GM23338 (cell line): ENCODE data around the gene EGFR.

Experiments
- CREB1 ChIP-seq: fragments of 250-450 bp; sonication (Bioruptor Pico); IDR thresholded peaks from 2 replicates; pipeline ENCODE4 v1.5.0; 2020; ENCODE audit warnings: low read depth, mild to moderate bottlenecking, moderate library complexity
- CTCF ChIP-seq, 2 experiments: fragments of 200-600 bp in 1 of 2; sonication (generic) in 1 of 2; conservative IDR thresholded peaks; 2 replicates each; pipeline versions ENCODE4 v1.5.1 to v1.6.1; 2016 to 2017; ENCODE audit warnings: antibody characterized with exemption in 2 of 2, low read depth in 2 of 2, mild to moderate bottlenecking in 2 of 2, moderate library complexity in 1 of 2
- EZH2 ChIP-seq: fragments of 200-600 bp; sonication (generic); IDR thresholded peaks from one replicate; pipeline ENCODE4 v1.8.0; 2017; ENCODE audit warnings: antibody characterized with exemption, mild to moderate bottlenecking, low read depth; ENCODE audit not compliant: unreplicated experiment
- EZH2phosphoT487 ChIP-seq: fragments of 200-600 bp; sonication (generic); IDR thresholded peaks from one replicate; pipeline ENCODE4 v1.8.1; 2018; ENCODE audit warnings: antibody characterized with exemption; ENCODE audit not compliant: unreplicated experiment
- JUNB ChIP-seq: IDR thresholded peaks from one replicate; pipeline ENCODE4 v1.6.1; 2016; ENCODE audit warnings: antibody characterized with exemption; ENCODE audit not compliant: unreplicated experiment
- NANOG ChIP-seq: IDR thresholded peaks from 2 replicates; pipeline ENCODE4 v1.6.1; 2016; ENCODE audit warnings: antibody characterized with exemption, borderline replicate concordance
- POLR2AphosphoS5 ChIP-seq: IDR thresholded peaks from 2 replicates; pipeline ENCODE4 v1.6.1; 2016; ENCODE audit warnings: antibody characterized with exemption, low read depth
- REST ChIP-seq: IDR thresholded peaks from one replicate; pipeline ENCODE4 v1.6.1; 2018; ENCODE audit warnings: antibody characterized with exemption; ENCODE audit not compliant: unreplicated experiment
- ZNF331 ChIP-seq: fragments of 250-450 bp; sonication (Bioruptor Pico); IDR thresholded peaks from 2 replicates; pipeline ENCODE4 v1.5.0; 2020; ENCODE audit warnings: low read depth, mild to moderate bottlenecking, moderate library complexity
- ZNF462 ChIP-seq: fragments of 250-450 bp; sonication (Bioruptor Pico); IDR thresholded peaks from 2 replicates; pipeline ENCODE4 v1.5.0; 2020; ENCODE audit warnings: mild to moderate bottlenecking, moderate library complexity
- TF ChIP-seq, protein P1 (sequence below): IDR thresholded peaks from 2 replicates; pipeline ENCODE4 v1.6.1; 2016; ENCODE audit warnings: antibody characterized with exemption

DNA sequence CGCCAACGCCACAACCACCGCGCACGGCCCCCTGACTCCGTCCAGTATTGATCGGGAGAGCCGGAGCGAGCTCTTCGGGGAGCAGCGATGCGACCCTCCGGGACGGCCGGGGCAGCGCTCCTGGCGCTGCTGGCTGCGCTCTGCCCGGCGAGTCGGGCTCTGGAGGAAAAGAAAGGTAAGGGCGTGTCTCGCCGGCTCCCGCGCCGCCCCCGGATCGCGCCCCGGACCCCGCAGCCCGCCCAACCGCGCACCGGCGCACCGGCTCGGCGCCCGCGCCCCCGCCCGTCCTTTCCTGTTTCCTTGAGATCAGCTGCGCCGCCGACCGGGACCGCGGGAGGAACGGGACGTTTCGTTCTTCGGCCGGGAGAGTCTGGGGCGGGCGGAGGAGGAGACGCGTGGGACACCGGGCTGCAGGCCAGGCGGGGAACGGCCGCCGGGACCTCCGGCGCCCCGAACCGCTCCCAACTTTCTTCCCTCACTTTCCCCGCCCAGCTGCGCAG lies 424 bp downstream of the EGFR start:
- no peak for TF ChIP-seq CTCF (conservative IDR thresholded peaks at IDR 0.05; ENCODE audit: low read depth in 2 of 2)
- TF ChIP-seq EZH2phosphoT487: no peak
- peak; percentile 2 for TF ChIP-seq EZH2
- TF ChIP-seq REST: no peak
- TF ChIP-seq ZNF331: no peak
- TF ChIP-seq POLR2AphosphoS5: no peak
- no peak for TF ChIP-seq CREB1
- TF ChIP-seq, protein P1, sequence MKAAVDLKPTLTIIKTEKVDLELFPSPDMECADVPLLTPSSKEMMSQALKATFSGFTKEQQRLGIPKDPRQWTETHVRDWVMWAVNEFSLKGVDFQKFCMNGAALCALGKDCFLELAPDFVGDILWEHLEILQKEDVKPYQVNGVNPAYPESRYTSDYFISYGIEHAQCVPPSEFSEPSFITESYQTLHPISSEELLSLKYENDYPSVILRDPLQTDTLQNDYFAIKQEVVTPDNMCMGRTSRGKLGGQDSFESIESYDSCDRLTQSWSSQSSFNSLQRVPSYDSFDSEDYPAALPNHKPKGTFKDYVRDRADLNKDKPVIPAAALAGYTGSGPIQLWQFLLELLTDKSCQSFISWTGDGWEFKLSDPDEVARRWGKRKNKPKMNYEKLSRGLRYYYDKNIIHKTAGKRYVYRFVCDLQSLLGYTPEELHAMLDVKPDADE: no peak
- no peak for TF ChIP-seq JUNB
- no peak for TF ChIP-seq ZNF462 (CRISPR knock-in tag)
- no peak for TF ChIP-seq NANOG
